Uterine smooth muscle cell (primary cell): Measurements from ENCODE around the gene MBD3L4. TPM values are rescaled to one million over a fixed set of nuclear protein-coding genes. Genes with fewer than 3 reads are reported as not detected.

Experiments used
- total RNA-seq: library from RNA; depleted of rRNA; stranded (reverse); fragments of >200 nt; gene quantifications from 2 replicates; pipeline ENCODE4 v1.2.3, GENCODE V29; 2014

The MBD3L4 gene
- total RNA-seq, result not detected in 2 replicates

GRCh38 chr19:7040079-7040478, at the start of gene MBD3L4:
MBD3L4 (minus strand) TSS chr19:7040179; CDS start chr19:7040144, 35 bp downstream.

GRCh38 chr19:7069042-7069903, 29.3 kb upstream of the MBD3L4 start, which contains the start of gene ZNF557:
ZNF557 (plus strand) TSS chr19:7069703; CDS start chr19:7075075, 5,372 bp downstream.

GRCh38 chr19:7058576-7058975, 18.6 kb upstream of the MBD3L4 start, which contains the start of gene MBD3L3:
MBD3L3 (minus strand) TSS chr19:7058676; CDS start chr19:7058605, 71 bp downstream.

GRCh38 chr19:7049021-7049420, 9.0 kb upstream of the MBD3L4 start, which contains the start of gene MBD3L2:
MBD3L2 (plus strand) TSS chr19:7049321; CDS start chr19:7049374, 53 bp downstream.

GRCh38 chr19:7030278-7030677, 9.7 kb downstream of the MBD3L4 start, which contains the start of gene MBD3L5:
MBD3L5 (plus strand) TSS chr19:7030578; CDS start chr19:7030612, 34 bp downstream.

GRCh38 chr19:7021331-7021730, 18.6 kb downstream of the MBD3L4 start, which contains the start of gene MBD3L2B:
MBD3L2B (minus strand) TSS chr19:7021431; CDS start chr19:7021397, 34 bp downstream.

Other genes with a start within 250 kb of the MBD3L4 start
- gene ADGRE1, start 152.6 kb downstream of the MBD3L4 start, total RNA-seq, result not detected in 2 replicates
- gene MBD3L2B, start 18.7 kb downstream of the MBD3L4 start, total RNA-seq, result not detected in 2 replicates
- gene MBD3L5, start 9.6 kb downstream of the MBD3L4 start, total RNA-seq, result not detected in 2 replicates
- gene MBD3L2, start 9.1 kb upstream of the MBD3L4 start, total RNA-seq, result not detected in 2 replicates
- not detected in 2 replicates for gene MBD3L3, start 18.5 kb upstream of the MBD3L4 start, total RNA-seq
- gene ZNF557, start 29.5 kb upstream of the MBD3L4 start, total RNA-seq, result 17.5 and 20.2 TPM in 2 replicates